ENCODE data around the gene DFFA. TPM values are rescaled to one million over a fixed set of nuclear protein-coding genes. Genes with fewer than 3 reads are reported as not detected.

The DFFA gene
- total and polyA plus RNA-seq, 2 donors (not counting 3 experiments of a cell fraction or from before 2014, with no cell fraction given), result 30.0 to 44.5 TPM

- H2AFZ ChIP-seq (ENCODE audit: low read depth, low read length), result no peak overlapping the region
- H3K27ac ChIP-seq (ENCODE audit: insufficient read depth, low read depth, low read length), result no peak overlapping the region
- no peaks in the 10 kb centered on the region for H4K20me1 ChIP-seq (replicated peaks; ENCODE audit: control insufficient read depth, extremely low read depth, insufficient read depth, low read length)
- peaks cover 27% of the 10 kb centered on the region for H3K79me2 ChIP-seq (ENCODE audit: control insufficient read depth, insufficient read depth, low read length)
- H3K4me1 ChIP-seq (ENCODE audit: control insufficient read depth, extremely low read depth, insufficient read depth, low read length), result peaks cover 13% of the 10 kb centered on the region
- H3K4me3 ChIP-seq (replicated peaks in 1 of 3; ENCODE audit: insufficient read depth in 1 of 3, low read depth in 1 of 3, low read length in 3 of 3), result no peak overlapping the region
- CTCF ChIA-PET, result no interaction called here
- no peaks in the 10 kb centered on the region for H3K27me3 ChIP-seq (ENCODE audit: control insufficient read depth in 2 of 2, insufficient read depth in 2 of 2, low read length in 2 of 2)
- TF ChIP-seq MYC (IDR thresholded peaks at IDR 0.05; ENCODE audit: low read depth, low read length), result no peak
- TF ChIP-seq CTCF (IDR thresholded peaks at IDR 0.05; ENCODE audit: extremely low read depth in 1 of 2, insufficient read depth in 1 of 2, low read depth in 1 of 2, low read length in 2 of 2), result no peak
- no peak for TF ChIP-seq FOS (IDR thresholded peaks at IDR 0.05; ENCODE audit: borderline replicate concordance, insufficient read depth, low read length)
- no peak for TF ChIP-seq JUN (IDR thresholded peaks at IDR 0.05; ENCODE audit: borderline replicate concordance, insufficient read depth, insufficient read length, low read depth)
- no peak for TF ChIP-seq POLR2AphosphoS5 (IDR thresholded peaks at IDR 0.05; ENCODE audit: insufficient read depth, low read depth, low read length)
- no peak for TF ChIP-seq POLR2A (IDR thresholded peaks at IDR 0.05; ENCODE audit: low read depth, low read length)
- no peak for TF ChIP-seq EZH2 (IDR thresholded peaks at IDR 0.05; ENCODE audit: borderline replicate concordance, low read depth, low read length, severe bottlenecking)
- TF ChIP-seq MAX (IDR thresholded peaks at IDR 0.05; ENCODE audit: insufficient read depth, insufficient read length), result no peak
- TF ChIP-seq GATA2 (IDR thresholded peaks at IDR 0.05; ENCODE audit: insufficient read depth, insufficient read length, low read depth, low read length), result no peak
- FAIRE-seq, result no peak
- POLR2A ChIA-PET, result no interaction called here
- no peak overlapping the region for H3K4me2 ChIP-seq (ENCODE audit: insufficient read depth, low read length)
- H3K9me3 ChIP-seq (replicated peaks; ENCODE audit: control insufficient read depth, insufficient read depth, low read length), result no peaks in the 10 kb centered on the region
- intact Hi-C loops (cut with micrococcal nuclease) (no loop called here), dilution Hi-C loops (cut with MboI; ENCODE audit: extremely low pct_ligation_motif_present, low sequenced_read_pairs) (no loop called here)
- no peaks in the 10 kb centered on the region for H3K9me1 ChIP-seq (replicated peaks; ENCODE audit: control insufficient read depth, extremely low read depth, insufficient read depth, low read length)
- H3K9ac ChIP-seq (replicated peaks; ENCODE audit: extremely low read depth, insufficient read depth, low read length), result no peak overlapping the region
- no peaks in the 10 kb centered on the region for H3K36me3 ChIP-seq (ENCODE audit: control insufficient read depth in 2 of 2, extremely low read depth in 1 of 2, insufficient read depth in 2 of 2, low read length in 2 of 2)
- no TSS peak for BruUV-seq (replicated peaks)
- no peak for DNase-seq (ENCODE audit: low read depth, low spot score)
These were observed 43.1 kb upstream of the DFFA start for GRCh38 chr1:10515301-10515975.
